K562 (cell line): ENCODE results near the gene TMEM164. TPM values are rescaled to one million over a fixed set of nuclear protein-coding genes. Genes with fewer than 3 reads are reported as not detected.

Experiments used
- ATAC-seq: fragments of 200-7000 bp; cut with Tn5 transposase; 3 replicates; pipeline ENCODE4 v1.9.1; 2020; ENCODE audit warnings: moderate library complexity
- BruUV-seq: library from RNA; stranded (reverse); fragments of 400-500 nt; replicated peaks from 2 replicates; lab custom pipeline; 2021; lab: Mats Ljungman, UMichigan
- CTCF ChIA-PET: fragments of 300-600 bp; formaldehyde crosslinking; extraction: SDS; loops from one replicate; lab custom pipeline; 2021; ENCODE audit warnings: low intra/inter-chr PET ratio; lab: Yijun Ruan, JAX
- POLR2A ChIA-PET: fragments of 300-600, 350-650 bp; sonication (Branson Sonifier 250); formaldehyde crosslinking; extraction: SDS; loops from one replicate; lab custom pipeline; 2021; ENCODE audit warnings: antibody characterized with exemption, inconsistent platforms; lab: Yijun Ruan, JAX
- DNase-seq, 4 experiments: peaks; one replicate each; pipeline versions ENCODE4 v3.0.0 to v3.0.0-alpha.2; 2011 to 2018; ENCODE audit warnings: low spot score in 3 of 4, mixed read lengths in 3 of 4; ENCODE audit errors: extremely low read depth in 1 of 4
- FAIRE-seq: peaks from 2 replicates; lab custom pipeline; 2011; peaks lifted over from hg19 to GRCh38; lab: Jason Lieb, UNC
- H2AFZ ChIP-seq: 2 replicates; pipeline ENCODE4 v1.6.0; 2011; ENCODE audit warnings: low read depth, low read length, control low read depth, inconsistent platforms
- H3K27ac ChIP-seq: fragments of 200-600 bp; 3 replicates; pipeline ENCODE4 v1.8.0; 2011; ENCODE audit warnings: low read depth, mild to moderate bottlenecking, control low read depth, inconsistent platforms, low read length, moderate library complexity, mixed read lengths; ENCODE audit errors: extremely low read depth
- H3K27me3 ChIP-seq, 2 experiments: fragments of 300-600 bp in 1 of 2; 2 replicates in 1 of 2; 3 replicates in 1 of 2; pipeline versions ENCODE4 v1.6.0 to v1.8.0; 2011; ENCODE audit warnings: inconsistent platforms in 2 of 2, low read length in 2 of 2, mild to moderate bottlenecking in 1 of 2, mixed read lengths in 1 of 2, moderate library complexity in 1 of 2; ENCODE audit not compliant: control insufficient read depth in 2 of 2, insufficient read depth in 2 of 2
- H3K36me3 ChIP-seq: fragments of 300-600 bp; 3 replicates; pipeline ENCODE4 v1.8.0; 2011; ENCODE audit warnings: mild to moderate bottlenecking, low read length, inconsistent platforms; ENCODE audit not compliant: control insufficient read depth, insufficient read depth
- H3K4me1 ChIP-seq, 2 experiments: fragments of 200-600 bp in 1 of 2; replicated peaks in 1 of 2; 2 replicates in 1 of 2; 3 replicates in 1 of 2; pipeline versions ENCODE4 v1.5.1 to v1.8.0; 2011; ENCODE audit warnings: inconsistent platforms in 2 of 2, low read length in 2 of 2, mild to moderate bottlenecking in 1 of 2, mixed read lengths in 1 of 2, moderate library complexity in 1 of 2; ENCODE audit not compliant: control insufficient read depth in 2 of 2, insufficient read depth in 2 of 2
- H3K4me2 ChIP-seq: 2 replicates; pipeline ENCODE4 v1.6.1; 2011; ENCODE audit warnings: low read length, control low read depth, inconsistent platforms, mixed read lengths; ENCODE audit not compliant: insufficient read depth
- H3K4me3 ChIP-seq: fragments of 200-600 bp; sonication (generic), shearing (Covaris generic); 2 replicates; pipeline ENCODE4 v1.5.1; 2016; ENCODE audit warnings: control low read depth, inconsistent platforms
- H3K79me2 ChIP-seq: fragments of 200-600 bp; 3 replicates; pipeline ENCODE4 v1.8.0; 2011; ENCODE audit warnings: low read length, inconsistent platforms; ENCODE audit not compliant: control insufficient read depth, insufficient read depth
- H3K9ac ChIP-seq, 2 experiments: 2 replicates each; pipeline versions ENCODE4 v1.6.0 to v1.6.1; 2011; ENCODE audit warnings: low read depth in 2 of 2, low read length in 2 of 2, control low read depth in 1 of 2, inconsistent platforms in 1 of 2, mild to moderate bottlenecking in 1 of 2, mixed read lengths in 1 of 2; ENCODE audit not compliant: insufficient read depth in 1 of 2
- H3K9me1 ChIP-seq: one replicate; pipeline ENCODE4 v1.6.0; 2011; ENCODE audit warnings: inconsistent platforms, mild to moderate bottlenecking, low read length, moderate library complexity; ENCODE audit not compliant: control insufficient read depth, insufficient read depth
- H3K9me3 ChIP-seq: replicated peaks from 2 replicates; pipeline ENCODE4 v1.5.1; 2011; ENCODE audit warnings: low read depth, low read length, inconsistent platforms; ENCODE audit not compliant: control insufficient read depth, insufficient read depth
- H4K20me1 ChIP-seq: replicated peaks from 2 replicates; pipeline ENCODE4 v1.6.1; 2011; ENCODE audit warnings: low read length, inconsistent platforms, mixed read lengths; ENCODE audit not compliant: control insufficient read depth, insufficient read depth
- BRF1 ChIP-seq: IDR thresholded peaks from 3 replicates; pipeline ENCODE4 v1.6.1; 2011; ENCODE audit warnings: borderline replicate concordance, mild to moderate bottlenecking; ENCODE audit not compliant: insufficient read length; ENCODE audit errors: extremely low read depth
- C11orf30 ChIP-seq: fragments of 450-650 bp; IDR thresholded peaks from 2 replicates; pipeline ENCODE4 v1.6.1; 2016; ENCODE audit warnings: low read depth, mild to moderate bottlenecking
- CEBPG ChIP-seq, 3 experiments: fragments of 200-800 bp in 1 of 3; sonication (Bioruptor generic) in 1 of 3; sonication (generic) in 1 of 3; formaldehyde crosslinking in 1 of 3; IDR thresholded peaks in 2 of 3; conservative IDR thresholded peaks in 1 of 3; 2 replicates each; pipeline versions ENCODE4 v1.6.1 to v1.8.0; 2016 to 2022; ENCODE audit warnings: missing compliant biosample characterization in 2 of 3, missing genetic modification characterization in 2 of 3, mild to moderate bottlenecking in 1 of 3, missing genetic modification reagents in 1 of 3
- EHMT2 ChIP-seq: fragments of 450-650 bp; IDR thresholded peaks from 2 replicates; pipeline ENCODE4 v1.6.1; 2018; ENCODE audit warnings: antibody characterized with exemption
- IRF2 ChIP-seq: sonication (generic); formaldehyde crosslinking; IDR thresholded peaks from 2 replicates; pipeline ENCODE4 v1.8.1; 2022; ENCODE audit warnings: mild to moderate bottlenecking, missing genetic modification reagents
- PKNOX1 ChIP-seq: fragments of 450-650 bp; IDR thresholded peaks from 2 replicates; pipeline ENCODE4 v1.6.1; 2016
- POLR3A ChIP-seq: IDR thresholded peaks from 2 replicates; pipeline ENCODE4 v1.6.1; 2011; ENCODE audit warnings: borderline replicate concordance, mild to moderate bottlenecking, moderate library complexity; ENCODE audit not compliant: insufficient read length, insufficient read depth; ENCODE audit errors: extremely low read depth
- ZBED1 ChIP-seq: IDR thresholded peaks from 2 replicates; pipeline ENCODE4 v1.6.1; 2014
- ZNF239 ChIP-seq: fragments of 250-450 bp; sonication (Bioruptor Pico); IDR thresholded peaks from 2 replicates; pipeline ENCODE4 v1.4.0; 2020; ENCODE audit warnings: mild to moderate bottlenecking
- ZNF444 ChIP-seq: fragments of 250-450 bp; sonication (Bioruptor Pico); IDR thresholded peaks from 2 replicates; pipeline ENCODE4 v1.4.0; 2020; ENCODE audit warnings: mild to moderate bottlenecking, moderate library complexity
- ZNF507 ChIP-seq: conservative IDR thresholded peaks from 2 replicates; pipeline ENCODE4 v1.6.1; 2017; ENCODE audit warnings: missing genetic modification characterization, missing compliant biosample characterization
- ZNF644 ChIP-seq: fragments of 200-800 bp; sonication (Bioruptor generic); IDR thresholded peaks from 2 replicates; pipeline ENCODE4 v1.6.1; 2016; ENCODE audit warnings: low read depth, missing genetic modification characterization, missing compliant biosample characterization
- WGBS: fragments of 100-300 bp; shearing (Covaris generic); methylation state at CpG from one replicate; pipeline ENCODE4 v1.1.6; 2016; ENCODE audit warnings: low coverage, mixed read lengths; ENCODE audit not compliant: insufficient coverage; ENCODE audit errors: missing lambda C conversion rate; 5-methylcytosine and 5-hydroxymethylcytosine counted together
- in situ Hi-C: fragments of 300-500 bp; cut with MboI; formaldehyde crosslinking; loops from 4 replicates; pipeline ENCODE4 v1.15.0; 2018; ENCODE audit warnings: inconsistent platforms, mixed read lengths
- intact Hi-C: fragments of 100-400 bp; cut with micrococcal nuclease; formaldehyde crosslinking; loops from 2 replicates; pipeline ENCODE4 v1.14.2; 2022
- polyA plus RNA-seq, 8 experiments: library from polyadenylated mRNA; depleted of rRNA in 4 of 8; stranded (reverse) in 5 of 8; unstranded in 3 of 8; fragments of >200 nt; fragmentation: Nextera tagmentation in 2 of 8; fragmentation: Illumina TruSeq in 1 of 8; extraction: Ambion mirVana in 2 of 8; extraction: Trizol in 1 of 8; gene quantifications; 2 replicates each; pipeline versions ENCODE4 v1.2.1 to v1.2.3, GENCODE V29; 2011 to 2014; ENCODE audit warnings: inconsistent platforms in 1 of 8, missing spikeins in 1 of 8
- total RNA-seq, 7 experiments: library from RNA; depleted of rRNA in 6 of 7; stranded (reverse); fragments of >200 nt in 6 of 7; fragmentation: Illumina TruSeq in 2 of 7; extraction: Trizol in 2 of 7; gene quantifications; 2 replicates each; pipeline versions ENCODE4 v1.2.1 to v1.2.3, GENCODE V29; 2011 to 2021; ENCODE audit warnings: low replicate concordance in 1 of 7
- TF ChIP-seq, protein P1 (sequence below): fragments of 250-450 bp; sonication (Bioruptor Pico); IDR thresholded peaks from 2 replicates; pipeline ENCODE4 v1.8.0; 2021; ENCODE audit warnings: mild to moderate bottlenecking, moderate library complexity

Gene TMEM164
- total and polyA plus RNA-seq, 9 of the 15 experiments (the other 6 are each of a cell fraction or from before 2014, with no cell fraction given), result 2.4 to 57.3 (median 23.1) TPM

- H3K27ac ChIP-seq, result no peak overlapping the region
- ATAC-seq, result no peak
- TF ChIP-seq ZNF507 (tag), result no peak
- no peak for TF ChIP-seq ZBED1
- no peak for TF ChIP-seq EHMT2
- TF ChIP-seq C11orf30, result no peak
- no peak for TF ChIP-seq ZNF239 (CRISPR knock-in tag)
- TF ChIP-seq CEBPG (CRISPR knock-in tag; IDR thresholded peaks at IDR 0.05), result no peak
- TF ChIP-seq CEBPG (tag; conservative IDR thresholded peaks at IDR 0.05 in 1 of 2, IDR thresholded peaks at IDR 0.05 in 1 of 2), result no peak
- TF ChIP-seq, protein P1, sequence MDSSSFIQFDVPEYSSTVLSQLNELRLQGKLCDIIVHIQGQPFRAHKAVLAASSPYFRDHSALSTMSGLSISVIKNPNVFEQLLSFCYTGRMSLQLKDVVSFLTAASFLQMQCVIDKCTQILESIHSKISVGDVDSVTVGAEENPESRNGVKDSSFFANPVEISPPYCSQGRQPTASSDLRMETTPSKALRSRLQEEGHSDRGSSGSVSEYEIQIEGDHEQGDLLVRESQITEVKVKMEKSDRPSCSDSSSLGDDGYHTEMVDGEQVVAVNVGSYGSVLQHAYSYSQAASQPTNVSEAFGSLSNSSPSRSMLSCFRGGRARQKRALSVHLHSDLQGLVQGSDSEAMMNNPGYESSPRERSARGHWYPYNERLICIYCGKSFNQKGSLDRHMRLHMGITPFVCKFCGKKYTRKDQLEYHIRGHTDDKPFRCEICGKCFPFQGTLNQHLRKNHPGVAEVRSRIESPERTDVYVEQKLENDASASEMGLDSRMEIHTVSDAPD (CRISPR knock-in tag), result no peak
- TF ChIP-seq PKNOX1, result no peak
- no peak for TF ChIP-seq ZNF644 (tag)
- no peak for TF ChIP-seq POLR3A
- TF ChIP-seq IRF2 (CRISPR knock-in tag), result no peak
- TF ChIP-seq BRF1, result no peak
- TF ChIP-seq ZNF444 (CRISPR knock-in tag), result no peak
- TF ChIP-seq, all 486 proteins: peak for 0
- no peaks in the 10 kb centered on the region for H3K27me3 ChIP-seq
- intact Hi-C loops (no loop called here), in situ Hi-C loops (no loop called here)
- H3K9ac ChIP-seq, result no peak overlapping the region
- BruUV-seq, result no TSS peak
- no peaks in the 10 kb centered on the region for H3K9me1 ChIP-seq
- H3K4me3 ChIP-seq, result no peak overlapping the region
- CTCF ChIA-PET, result no interaction called here
- no peaks in the 10 kb centered on the region; a peak in 1 of 5 replicates for H3K4me1 ChIP-seq
- no peak overlapping the region for H3K4me2 ChIP-seq
- no peak for DNase-seq
- H3K9me3 ChIP-seq, result no peaks in the 10 kb centered on the region
- H3K36me3 ChIP-seq, result no peaks in the 10 kb centered on the region
- POLR2A ChIA-PET, result no interaction called here
- WGBS, result 32% methylated on average over 3 of the region's 3 CpGs
- no peak for FAIRE-seq
- no peaks in the 10 kb centered on the region for H3K79me2 ChIP-seq
- H2AFZ ChIP-seq, result no peak overlapping the region
- no peaks in the 10 kb centered on the region for H4K20me1 ChIP-seq
Measured at GRCh38 chrX:109990582-109991276, 12.2 kb upstream of the TMEM164 start.
